IMR-90 (cell line): ENCODE measurements around the gene OR2B6.
"Not testable (repeated sequence)": the region's sequence is repeated elsewhere in the genome, so short reads cannot be mapped to it uniquely, and the experiment has no call there.

Experiments
- BHLHE40 ChIP-seq: fragments of 150-350 bp; IDR thresholded peaks from 2 replicates; pipeline ENCODE4 v1.6.1; 2016; ENCODE audit warnings: mild to moderate bottlenecking, low read depth, low read length
- CEBPB ChIP-seq: IDR thresholded peaks from 2 replicates; pipeline ENCODE4 v1.6.1; 2012; ENCODE audit warnings: low read depth, low read length, improper control_type of control experiment
- CTCF ChIP-seq: conservative IDR thresholded peaks from 2 replicates; pipeline ENCODE4 v1.5.1; 2012; ENCODE audit warnings: mild to moderate bottlenecking, low read depth, low read length, improper control_type of control experiment
- FOS ChIP-seq: fragments of 150-350 bp; IDR thresholded peaks from 2 replicates; pipeline ENCODE4 v1.6.1; 2016; ENCODE audit warnings: low read depth, low read length
- MAFK ChIP-seq: IDR thresholded peaks from 2 replicates; pipeline ENCODE4 v1.6.1; 2012; ENCODE audit warnings: low read depth, low read length, improper control_type of control experiment
- MXI1 ChIP-seq: IDR thresholded peaks from 2 replicates; pipeline ENCODE4 v1.6.1; 2012; ENCODE audit warnings: low read depth, mild to moderate bottlenecking, low read length, moderate library complexity, borderline replicate concordance
- POLR2A ChIP-seq: IDR thresholded peaks from 2 replicates; pipeline ENCODE4 v1.6.1; 2012; ENCODE audit warnings: mild to moderate bottlenecking, low read depth, low read length
- RAD21 ChIP-seq: IDR thresholded peaks from 2 replicates; pipeline ENCODE4 v1.6.1; 2012; ENCODE audit warnings: low read length, improper control_type of control experiment
- RFX5 ChIP-seq: IDR thresholded peaks from 2 replicates; pipeline ENCODE4 v1.8.0; 2012; ENCODE audit warnings: low read depth, mild to moderate bottlenecking, low read length, moderate library complexity
- SMC3 ChIP-seq: fragments of 150-350 bp; IDR thresholded peaks from 2 replicates; pipeline ENCODE4 v1.6.1; 2016; ENCODE audit warnings: low read depth, mild to moderate bottlenecking, antibody characterized with exemption, low read length, moderate library complexity
- TF ChIP-seq, protein P1 (sequence below): fragments of 150-350 bp; IDR thresholded peaks from 2 replicates; pipeline ENCODE4 v1.6.1; 2017; ENCODE audit warnings: mild to moderate bottlenecking, antibody characterized with exemption, low read length, low read depth
- TF ChIP-seq, protein P2 (sequence below): fragments of 150-350 bp; IDR thresholded peaks from 2 replicates; pipeline ENCODE4 v1.6.1; 2016; ENCODE audit warnings: low read depth, mild to moderate bottlenecking, low read length, moderate library complexity, borderline replicate concordance

DNA sequence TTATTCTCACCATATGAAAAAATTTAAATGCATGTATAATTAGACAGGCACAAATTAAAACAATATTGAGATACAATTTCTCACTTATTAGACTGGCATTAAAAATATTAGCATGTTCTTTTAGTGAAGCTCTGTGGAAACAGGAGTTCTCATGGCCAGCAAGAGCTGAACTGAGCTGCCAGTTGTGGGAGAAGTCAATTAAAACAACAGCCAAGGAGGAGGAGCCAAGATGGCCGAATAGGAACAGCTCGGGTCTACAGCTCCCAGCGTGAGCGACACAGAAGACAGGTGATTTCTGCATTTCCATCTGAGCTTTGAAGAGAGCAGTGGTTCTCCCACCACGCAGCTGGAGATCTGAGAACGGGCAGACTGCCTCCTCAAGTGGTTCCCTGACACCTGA is 14.0 kb upstream of the OR2B6 start:
- not testable (repeated sequence) for TF ChIP-seq POLR2A, CTCF, CEBPB, MAFK, RAD21, RFX5, SMC3, FOS, BHLHE40, MXI1
- TF ChIP-seq, protein P1, sequence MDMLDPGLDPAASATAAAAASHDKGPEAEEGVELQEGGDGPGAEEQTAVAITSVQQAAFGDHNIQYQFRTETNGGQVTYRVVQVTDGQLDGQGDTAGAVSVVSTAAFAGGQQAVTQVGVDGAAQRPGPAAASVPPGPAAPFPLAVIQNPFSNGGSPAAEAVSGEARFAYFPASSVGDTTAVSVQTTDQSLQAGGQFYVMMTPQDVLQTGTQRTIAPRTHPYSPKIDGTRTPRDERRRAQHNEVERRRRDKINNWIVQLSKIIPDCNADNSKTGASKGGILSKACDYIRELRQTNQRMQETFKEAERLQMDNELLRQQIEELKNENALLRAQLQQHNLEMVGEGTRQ: not testable (repeated sequence)
- TF ChIP-seq, protein P2, sequence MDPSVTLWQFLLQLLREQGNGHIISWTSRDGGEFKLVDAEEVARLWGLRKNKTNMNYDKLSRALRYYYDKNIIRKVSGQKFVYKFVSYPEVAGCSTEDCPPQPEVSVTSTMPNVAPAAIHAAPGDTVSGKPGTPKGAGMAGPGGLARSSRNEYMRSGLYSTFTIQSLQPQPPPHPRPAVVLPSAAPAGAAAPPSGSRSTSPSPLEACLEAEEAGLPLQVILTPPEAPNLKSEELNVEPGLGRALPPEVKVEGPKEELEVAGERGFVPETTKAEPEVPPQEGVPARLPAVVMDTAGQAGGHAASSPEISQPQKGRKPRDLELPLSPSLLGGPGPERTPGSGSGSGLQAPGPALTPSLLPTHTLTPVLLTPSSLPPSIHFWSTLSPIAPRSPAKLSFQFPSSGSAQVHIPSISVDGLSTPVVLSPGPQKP: not testable (repeated sequence)
